B cell (primary cell): ENCODE results near the gene GRPEL2.

Experiments
- CTCF ChIP-seq: fragments of 200-600 bp; IDR thresholded peaks from one replicate; pipeline ENCODE4 v1.8.0; 2022; ENCODE audit warnings: antibody characterized with exemption, mild to moderate bottlenecking
- EZH2 ChIP-seq: IDR thresholded peaks from 2 replicates; pipeline ENCODE4 v1.6.1; 2012; ENCODE audit warnings: borderline replicate concordance, low read depth, mild to moderate bottlenecking, moderate library complexity, low read length; ENCODE audit not compliant: insufficient read depth, poor library complexity, severe bottlenecking

- no peak for TF ChIP-seq CTCF
- no peak for TF ChIP-seq EZH2
Measured at GRCh38 chr5:149380466-149381121, 35.3 kb downstream of the GRPEL2 start.
